ENCODE results near the gene PYGO1.
"Not testable (repeated sequence)": the region's sequence is repeated elsewhere in the genome, so short reads cannot be mapped to it uniquely, and the experiment has no call there.

The PYGO1 gene

DNA sequence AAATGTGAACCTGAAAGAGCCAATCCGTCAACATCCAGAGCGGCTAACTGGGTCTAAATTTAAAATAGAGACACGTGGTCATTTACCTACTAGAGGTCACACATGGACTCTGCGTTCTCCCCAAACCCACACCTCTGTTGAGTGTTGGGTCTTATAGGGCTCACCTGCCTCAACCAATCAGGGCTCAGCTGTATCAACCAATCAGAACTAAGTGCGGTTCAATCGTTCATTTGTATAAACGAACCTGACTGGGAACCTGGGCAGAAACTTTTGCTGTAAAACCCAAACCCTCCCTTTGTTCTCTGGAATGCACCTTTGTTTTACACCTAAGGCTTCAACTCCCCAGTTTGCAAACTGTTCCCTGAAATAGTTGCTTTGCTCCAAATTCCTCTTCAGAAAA, 89.0 kb downstream of the PYGO1 start:
- no peak for FAIRE-seq

DNA sequence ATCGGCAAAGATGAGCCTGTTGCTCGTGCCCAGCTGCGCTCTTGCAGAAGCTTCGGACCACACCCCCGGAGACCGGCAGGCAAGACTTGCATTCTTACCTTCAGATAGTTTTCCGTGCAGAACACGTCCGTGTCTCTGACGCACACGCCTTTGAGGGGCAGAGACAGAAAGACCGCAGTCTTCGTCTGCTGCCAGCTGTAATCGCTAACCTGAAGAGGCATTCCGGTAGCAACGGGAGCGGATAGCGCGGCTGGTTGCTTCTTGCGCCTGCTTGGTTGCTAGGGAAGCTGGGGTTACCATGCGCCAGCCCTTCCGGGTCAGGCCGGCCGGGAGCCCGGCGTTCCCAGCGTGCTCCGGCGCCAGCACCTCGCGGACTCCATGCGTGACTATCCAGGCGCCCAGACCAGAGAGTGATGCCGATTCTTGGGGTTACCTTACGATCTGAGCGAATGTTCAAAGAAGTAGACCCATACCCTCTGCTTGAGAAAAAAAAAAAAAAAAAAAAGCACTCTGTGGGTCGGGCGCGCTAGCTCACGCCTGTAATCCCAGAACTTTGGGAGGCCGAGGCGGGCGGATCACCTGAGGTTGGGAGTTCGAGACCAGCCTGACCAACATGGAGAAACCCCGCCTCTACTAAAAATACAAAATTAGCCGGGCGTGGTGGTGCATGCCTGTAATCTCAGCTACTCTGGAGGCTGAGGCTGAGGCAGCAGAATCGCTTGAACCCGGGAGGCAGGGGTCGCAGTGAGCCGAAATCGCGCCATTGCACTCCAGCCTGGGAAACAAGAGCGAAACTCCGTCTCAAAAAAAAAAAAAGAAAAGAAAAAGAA, 89.8 kb downstream of the PYGO1 start:
- not testable (repeated sequence) for FAIRE-seq

DNA sequence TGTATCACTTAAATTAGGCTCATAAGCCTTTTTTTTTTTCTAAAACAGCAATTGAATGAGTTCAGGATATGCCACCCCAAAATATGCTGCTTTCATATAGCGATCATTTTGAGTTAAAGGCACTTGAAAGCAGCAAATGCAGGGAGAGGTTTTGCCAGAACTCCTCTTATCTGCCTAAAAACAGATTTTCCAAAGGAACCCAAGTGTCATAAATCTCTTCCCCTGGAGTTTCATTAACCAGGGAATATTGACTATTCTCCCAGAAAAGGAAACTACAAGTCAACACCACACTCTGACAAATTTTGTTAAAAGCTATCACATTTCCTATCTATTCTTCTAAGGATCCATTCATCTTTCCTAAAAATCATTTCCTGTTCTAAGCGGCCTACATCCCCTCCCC, 91.4 kb downstream of the PYGO1 start:
- FAIRE-seq, result no peak

DNA sequence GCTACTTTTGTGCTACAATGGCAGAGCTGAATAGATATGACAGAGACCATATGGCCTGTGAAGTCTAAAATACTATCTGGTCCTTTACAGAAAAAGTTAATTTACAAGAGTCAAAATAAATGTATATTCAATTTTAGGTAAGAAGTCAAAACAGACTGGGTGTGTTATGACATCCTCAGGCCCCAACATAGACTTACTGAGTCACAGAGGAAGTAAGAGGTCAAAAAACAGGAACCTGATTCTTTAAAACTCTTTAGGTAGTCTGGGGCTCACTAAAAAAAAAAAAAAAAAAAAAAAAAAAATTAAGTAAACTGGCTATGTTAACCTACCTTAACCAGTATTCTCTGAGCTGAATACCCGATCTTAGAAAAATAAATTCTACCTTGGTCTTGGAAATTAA, 93.2 kb downstream of the PYGO1 start:
- no peak for FAIRE-seq

DNA sequence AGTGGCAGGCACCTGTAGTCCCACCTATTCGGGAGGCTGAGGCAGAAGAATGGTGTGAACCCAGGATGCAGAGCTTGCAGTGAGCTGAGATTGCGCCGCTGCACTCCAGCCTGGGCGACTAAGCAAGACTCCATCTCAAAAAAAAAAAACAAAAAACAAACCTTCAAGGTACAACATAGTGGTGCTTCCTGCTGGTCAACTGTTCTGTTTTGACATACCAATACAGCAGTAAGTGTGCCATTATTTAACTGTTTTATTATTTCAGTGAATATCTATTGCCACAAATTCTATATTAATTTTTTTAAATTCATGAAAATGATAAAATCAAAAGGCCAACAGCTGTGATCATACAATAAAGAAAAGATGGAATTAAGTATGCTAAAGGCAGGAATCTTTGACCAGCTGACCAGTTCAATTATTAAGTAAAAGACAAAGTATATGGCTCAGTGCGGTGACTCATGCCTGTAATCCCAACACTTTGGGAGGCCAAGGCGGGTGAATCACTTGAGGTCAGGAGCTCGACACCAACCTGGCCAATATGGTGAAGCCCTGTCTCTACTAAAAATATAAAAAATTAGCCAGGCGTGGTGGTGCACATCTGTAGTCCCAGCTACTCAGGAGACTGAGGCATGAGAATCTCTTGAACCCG, 99.1 kb downstream of the PYGO1 start:
- FAIRE-seq, result not testable (repeated sequence)

All from endometrium (tissue), 2 donors.